ENCODE results near the gene TBCCD1.

TBCCD1 gene

DNA sequence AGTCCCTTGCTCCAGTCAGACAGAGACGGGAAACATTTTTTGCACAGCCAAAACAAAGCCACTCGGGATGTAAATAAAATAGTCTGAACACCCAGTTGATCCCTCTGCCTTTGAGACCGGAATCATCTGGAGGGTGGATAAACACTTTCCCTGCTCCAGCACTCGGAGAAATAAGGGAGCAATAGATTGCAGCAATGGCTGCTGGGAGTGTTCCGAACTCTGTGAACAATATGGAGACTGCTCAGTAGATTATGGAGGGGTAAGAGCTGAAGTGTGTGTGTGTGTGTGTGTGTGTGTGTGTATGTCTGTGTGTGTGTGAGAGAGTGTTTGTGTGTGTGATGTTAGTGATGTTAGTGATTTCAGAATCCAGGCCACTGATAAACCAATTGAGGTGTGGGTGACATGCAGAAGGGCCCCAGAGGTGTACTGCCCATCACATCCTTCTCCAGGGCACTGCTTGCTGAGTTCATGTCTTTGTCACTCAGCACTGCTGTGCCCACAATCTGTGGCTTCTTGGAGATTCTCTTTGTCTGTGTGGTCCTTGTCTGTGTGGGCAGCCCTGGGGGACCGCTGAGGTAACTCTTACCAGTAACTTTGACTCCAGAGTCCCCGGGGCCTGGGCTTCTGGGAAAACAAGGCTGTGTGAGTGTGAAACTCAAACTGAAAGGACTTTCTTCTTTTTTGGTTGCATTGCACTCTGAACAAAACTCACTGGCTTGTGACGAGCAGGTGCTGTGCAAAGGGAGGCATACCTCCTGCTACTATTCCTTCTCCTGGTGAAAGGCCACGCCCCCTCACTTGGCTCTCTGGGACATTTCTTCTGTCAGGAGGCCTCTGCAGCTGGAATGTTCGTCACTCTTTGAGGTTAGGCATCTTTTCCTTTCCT is 45.9 kb downstream of the TBCCD1 start:
- Histone ChIP-seq H3K36me3 (ENCODE audit: control insufficient read depth in 2 of 2, insufficient read depth in 2 of 2, low read length in 2 of 2) (no peaks in the 10 kb centered on the region), H3K27ac (ENCODE audit: low read depth in 2 of 2, low read length in 2 of 2) (no peak overlapping the region), H3K9ac (ENCODE audit: low read depth in 1 of 2, low read length in 2 of 2) (no peak overlapping the region), H3K27me3 (ENCODE audit: control insufficient read depth in 2 of 2, insufficient read depth in 2 of 2, low read length in 2 of 2) (peaks cover 0 to 2% of the 10 kb centered on the region in 2 donors), H3K4me1 (ENCODE audit: control insufficient read depth in 2 of 2, insufficient read depth in 2 of 2, low read length in 2 of 2) (no peaks in the 10 kb centered on the region), H3K9me3 (ENCODE audit: control insufficient read depth in 2 of 2, low read length in 2 of 2) (no peaks in the 10 kb centered on the region), H3K4me3 (ENCODE audit: low read length in 2 of 2) (no peak overlapping the region)

DNA sequence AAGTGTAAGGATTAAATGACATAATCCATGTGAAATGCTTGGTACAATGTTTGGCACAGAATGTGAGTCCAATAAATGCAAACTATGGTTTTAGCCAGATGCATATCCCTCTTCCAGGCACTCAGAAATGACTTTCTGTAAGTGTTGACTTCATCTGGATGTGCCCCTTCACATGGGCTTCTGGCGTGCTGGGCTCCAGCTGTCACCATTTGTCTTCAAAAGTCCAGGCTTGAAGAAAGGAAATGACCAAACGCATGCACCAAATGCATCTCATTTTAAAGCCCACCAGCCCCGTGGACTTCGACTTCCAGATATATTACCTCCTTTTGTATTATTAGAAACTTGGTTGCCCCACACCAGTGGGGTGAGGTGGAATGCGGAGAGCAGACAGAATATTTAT is 46.7 kb downstream of the TBCCD1 start:
- Histone ChIP-seq H3K9me3 (ENCODE audit: control insufficient read depth in 2 of 2, low read length in 2 of 2) (no peaks in the 10 kb centered on the region), H3K27me3 (ENCODE audit: control insufficient read depth in 2 of 2, insufficient read depth in 2 of 2, low read length in 2 of 2) (peaks cover 0 to 2% of the 10 kb centered on the region in 2 donors), H3K27ac (ENCODE audit: low read depth in 2 of 2, low read length in 2 of 2) (no peak overlapping the region), H3K4me1 (ENCODE audit: control insufficient read depth in 2 of 2, insufficient read depth in 2 of 2, low read length in 2 of 2) (no peaks in the 10 kb centered on the region), H3K36me3 (ENCODE audit: control insufficient read depth in 2 of 2, insufficient read depth in 2 of 2, low read length in 2 of 2) (no peaks in the 10 kb centered on the region), H3K9ac (ENCODE audit: low read depth in 1 of 2, low read length in 2 of 2) (no peak overlapping the region), H3K4me3 (ENCODE audit: low read length in 2 of 2) (no peak overlapping the region)

DNA sequence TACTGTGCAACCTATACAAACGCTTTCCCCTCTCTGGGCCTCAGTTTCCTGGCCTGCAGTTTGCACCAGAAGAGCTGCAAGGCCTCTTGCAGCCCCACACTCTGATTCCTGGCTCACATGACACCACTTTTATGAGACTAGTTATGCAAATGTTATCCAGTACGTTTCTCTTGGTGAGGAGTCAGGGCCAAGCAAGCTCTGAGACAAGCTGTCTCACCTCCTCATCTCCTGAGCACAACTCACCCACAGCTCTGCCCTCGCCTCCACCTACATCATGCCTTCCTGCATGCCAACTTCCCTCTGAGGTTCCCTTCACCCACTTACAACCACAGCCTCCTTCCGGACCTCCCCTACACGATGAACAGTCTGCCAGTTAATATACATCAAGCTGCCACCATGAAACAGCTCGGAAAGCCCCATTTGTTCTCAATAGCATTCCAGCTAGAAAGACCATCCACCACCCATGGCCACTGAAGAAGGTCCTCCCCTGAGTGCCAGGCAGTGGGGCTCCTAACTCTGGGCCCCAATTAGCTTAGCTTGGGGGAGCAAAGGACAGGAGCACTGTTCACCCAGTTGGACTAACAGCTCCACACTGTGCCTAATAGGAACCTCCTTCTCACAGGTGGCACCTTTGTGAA is 48.0 kb downstream of the TBCCD1 start:
- Histone ChIP-seq H3K9me3 (ENCODE audit: control insufficient read depth in 2 of 2, low read length in 2 of 2) (no peaks in the 10 kb centered on the region), H3K9ac (ENCODE audit: low read depth in 1 of 2, low read length in 2 of 2) (no peak overlapping the region), H3K36me3 (ENCODE audit: control insufficient read depth in 2 of 2, insufficient read depth in 2 of 2, low read length in 2 of 2) (no peaks in the 10 kb centered on the region), H3K27ac (ENCODE audit: low read depth in 2 of 2, low read length in 2 of 2) (no peak overlapping the region), H3K27me3 (ENCODE audit: control insufficient read depth in 2 of 2, insufficient read depth in 2 of 2, low read length in 2 of 2) (peaks cover 0 to 2% of the 10 kb centered on the region in 2 donors), H3K4me1 (ENCODE audit: control insufficient read depth in 2 of 2, insufficient read depth in 2 of 2, low read length in 2 of 2) (no peaks in the 10 kb centered on the region), H3K4me3 (ENCODE audit: low read length in 2 of 2) (no peak overlapping the region)

DNA sequence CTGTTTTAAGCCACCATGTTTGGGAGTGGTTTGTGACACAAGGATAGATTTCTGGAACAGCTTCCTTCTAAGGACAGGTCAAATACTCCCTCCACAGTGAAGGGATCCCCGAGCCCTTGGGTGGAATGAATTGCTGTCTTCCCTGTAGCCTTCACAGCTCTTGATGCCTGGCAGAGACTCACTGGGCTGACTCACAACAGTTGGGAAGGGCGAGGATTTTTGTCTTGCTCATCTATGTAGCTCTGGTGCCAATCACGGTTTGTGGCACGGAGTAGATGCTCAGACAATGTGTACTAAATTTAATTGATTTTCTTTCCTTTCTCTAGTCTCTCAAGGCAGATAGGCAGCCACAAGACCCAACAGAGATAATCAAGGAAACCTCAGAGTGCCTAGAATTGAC is 49.9 kb downstream of the TBCCD1 start:
- Histone ChIP-seq H3K4me1 (ENCODE audit: control insufficient read depth in 2 of 2, insufficient read depth in 2 of 2, low read length in 2 of 2) (no peaks in the 10 kb centered on the region), H3K9me3 (ENCODE audit: control insufficient read depth in 2 of 2, low read length in 2 of 2) (no peaks in the 10 kb centered on the region), H3K9ac (ENCODE audit: low read depth in 1 of 2, low read length in 2 of 2) (no peak overlapping the region), H3K27ac (ENCODE audit: low read depth in 2 of 2, low read length in 2 of 2) (no peak overlapping the region), H3K4me3 (ENCODE audit: low read length in 2 of 2) (no peak overlapping the region), H3K27me3 (ENCODE audit: control insufficient read depth in 2 of 2, insufficient read depth in 2 of 2, low read length in 2 of 2) (peaks cover 0 to 5% of the 10 kb centered on the region in 2 donors), H3K36me3 (ENCODE audit: control insufficient read depth in 2 of 2, insufficient read depth in 2 of 2, low read length in 2 of 2) (no peaks in the 10 kb centered on the region)

DNA sequence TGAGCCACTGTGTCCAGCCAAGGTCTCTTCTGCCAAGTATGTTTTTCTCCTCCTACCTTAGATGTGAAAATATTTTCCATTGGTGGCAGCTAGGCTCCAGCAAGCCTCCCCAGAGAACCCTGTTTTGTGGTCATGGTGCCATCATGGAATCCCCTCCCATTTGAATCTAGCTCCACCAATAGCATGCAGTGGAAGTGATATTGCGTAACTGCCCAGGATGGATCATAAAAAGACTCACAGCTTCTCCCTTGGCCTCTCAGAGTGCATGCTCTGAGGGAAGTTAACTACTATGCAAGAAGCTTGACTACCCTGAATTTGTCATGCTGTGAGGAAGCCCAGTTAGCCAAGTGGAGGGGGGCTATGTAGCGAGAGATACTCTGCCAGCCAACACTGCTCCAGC is 50.5 kb downstream of the TBCCD1 start:
- H3K36me3 ChIP-seq (ENCODE audit: control insufficient read depth in 2 of 2, insufficient read depth in 2 of 2, low read length in 2 of 2), result no peaks in the 10 kb centered on the region
- no peak overlapping the region for H3K4me3 ChIP-seq (ENCODE audit: low read length in 2 of 2)
- H3K27me3 ChIP-seq (ENCODE audit: control insufficient read depth in 2 of 2, insufficient read depth in 2 of 2, low read length in 2 of 2), result peaks cover 0 to 8% of the 10 kb centered on the region in 2 donors
- H3K4me1 ChIP-seq (ENCODE audit: control insufficient read depth in 2 of 2, insufficient read depth in 2 of 2, low read length in 2 of 2), result no peaks in the 10 kb centered on the region
- H3K9me3 ChIP-seq (ENCODE audit: control insufficient read depth in 2 of 2, low read length in 2 of 2), result no peaks in the 10 kb centered on the region
- no peak overlapping the region for H3K27ac ChIP-seq (ENCODE audit: low read depth in 2 of 2, low read length in 2 of 2)
- no peak overlapping the region for H3K9ac ChIP-seq (ENCODE audit: low read depth in 1 of 2, low read length in 2 of 2)

DNA sequence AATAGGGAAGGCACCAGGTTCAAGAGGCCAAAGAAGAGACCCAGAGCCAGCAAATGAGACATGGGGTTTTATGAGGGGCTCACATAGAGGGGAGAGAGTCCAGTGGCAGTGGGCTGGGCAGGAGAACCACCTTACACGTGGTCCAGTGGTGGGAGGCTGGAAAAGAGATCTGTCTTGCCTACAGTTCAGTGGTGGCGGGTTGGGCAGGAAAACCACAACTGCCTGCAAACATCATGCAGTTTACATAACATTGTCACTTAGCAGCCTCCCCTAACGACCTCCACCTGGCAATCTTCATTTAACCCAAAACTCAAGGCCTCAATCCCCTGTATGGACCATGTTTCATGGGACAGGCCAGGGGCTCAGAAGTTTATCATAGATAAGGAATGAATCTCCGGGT is 52.0 kb downstream of the TBCCD1 start:
- no peak overlapping the region for H3K9ac ChIP-seq (ENCODE audit: low read depth in 1 of 2, low read length in 2 of 2)
- peaks cover 0 to 8% of the 10 kb centered on the region in 2 donors for H3K27me3 ChIP-seq (ENCODE audit: control insufficient read depth in 2 of 2, insufficient read depth in 2 of 2, low read length in 2 of 2)
- no peaks in the 10 kb centered on the region for H3K4me1 ChIP-seq (ENCODE audit: control insufficient read depth in 2 of 2, insufficient read depth in 2 of 2, low read length in 2 of 2)
- no peaks in the 10 kb centered on the region for H3K9me3 ChIP-seq (ENCODE audit: control insufficient read depth in 2 of 2, low read length in 2 of 2)
- no peaks in the 10 kb centered on the region for H3K36me3 ChIP-seq (ENCODE audit: control insufficient read depth in 2 of 2, insufficient read depth in 2 of 2, low read length in 2 of 2)
- no peak overlapping the region for H3K4me3 ChIP-seq (ENCODE audit: low read length in 2 of 2)
- no peak overlapping the region for H3K27ac ChIP-seq (ENCODE audit: low read depth in 2 of 2, low read length in 2 of 2)

DNA sequence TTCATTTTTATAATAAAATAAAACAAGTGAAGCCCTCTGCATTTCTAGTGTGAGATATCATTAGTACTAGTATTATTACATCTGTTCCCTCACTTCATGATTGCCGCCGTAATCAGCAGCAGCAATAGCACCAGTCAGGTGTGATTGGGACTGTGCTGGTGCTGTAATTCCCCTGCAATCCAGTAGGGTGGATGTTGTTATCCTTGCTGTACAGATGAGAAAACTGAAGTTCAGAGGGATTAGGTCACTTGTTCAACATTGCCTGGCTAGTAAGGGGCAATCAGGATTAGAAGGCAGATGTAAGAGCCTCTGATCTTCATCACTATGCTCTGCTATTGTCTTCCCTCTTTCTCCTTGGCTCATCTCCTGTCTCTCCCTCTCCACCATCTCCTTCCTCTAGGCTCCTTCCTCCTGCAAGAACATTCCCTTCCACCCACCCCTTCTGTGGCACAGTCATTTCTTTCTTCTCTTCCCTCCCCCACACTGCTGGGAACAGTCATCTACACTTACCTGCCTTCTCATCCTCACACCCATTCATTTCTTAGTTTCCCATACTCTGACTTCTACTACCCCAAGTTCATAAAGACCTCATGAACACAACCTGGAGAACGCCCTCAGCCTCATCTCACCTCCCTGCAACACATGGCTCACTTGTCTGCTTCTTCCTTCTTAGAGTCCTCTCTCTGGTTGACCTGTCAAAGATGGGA is 52.7 kb downstream of the TBCCD1 start:
- H3K9ac ChIP-seq (ENCODE audit: low read depth in 1 of 2, low read length in 2 of 2), result no peak overlapping the region
- no peaks in the 10 kb centered on the region for H3K9me3 ChIP-seq (ENCODE audit: control insufficient read depth in 2 of 2, low read length in 2 of 2)
- H3K36me3 ChIP-seq (ENCODE audit: control insufficient read depth in 2 of 2, insufficient read depth in 2 of 2, low read length in 2 of 2), result no peaks in the 10 kb centered on the region
- no peak overlapping the region for H3K4me3 ChIP-seq (ENCODE audit: low read length in 2 of 2)
- H3K27me3 ChIP-seq (ENCODE audit: control insufficient read depth in 2 of 2, insufficient read depth in 2 of 2, low read length in 2 of 2), result peaks cover 2 to 8% of the 10 kb centered on the region in 2 donors
- H3K4me1 ChIP-seq (ENCODE audit: control insufficient read depth in 2 of 2, insufficient read depth in 2 of 2, low read length in 2 of 2), result no peaks in the 10 kb centered on the region
- no peak overlapping the region for H3K27ac ChIP-seq (ENCODE audit: low read depth in 2 of 2, low read length in 2 of 2)

DNA sequence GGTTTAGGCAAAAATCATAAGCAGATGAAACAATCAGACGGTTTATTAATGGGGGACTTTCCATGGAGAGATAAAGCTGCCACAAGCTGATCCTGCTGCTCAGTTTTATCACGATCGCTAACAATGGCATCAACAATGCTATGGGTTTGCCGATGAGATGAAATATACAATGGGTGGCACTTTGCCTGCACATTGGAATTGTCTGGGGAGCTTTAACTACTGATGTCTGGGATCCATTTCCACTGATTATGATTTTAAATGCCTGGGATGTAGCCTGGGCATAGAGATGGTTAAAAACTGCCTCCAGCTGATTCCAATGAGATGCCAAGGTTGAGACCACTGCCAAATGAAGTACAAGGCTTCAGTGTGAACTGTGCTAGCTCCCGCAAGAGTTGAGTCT is 53.8 kb downstream of the TBCCD1 start:
- no peak overlapping the region for H3K4me3 ChIP-seq (ENCODE audit: low read length in 2 of 2)
- H3K27me3 ChIP-seq (ENCODE audit: control insufficient read depth in 2 of 2, insufficient read depth in 2 of 2, low read length in 2 of 2), result peaks cover 2 to 8% of the 10 kb centered on the region in 2 donors
- H3K9ac ChIP-seq (ENCODE audit: low read depth in 1 of 2, low read length in 2 of 2), result no peak overlapping the region
- H3K27ac ChIP-seq (ENCODE audit: low read depth in 2 of 2, low read length in 2 of 2), result no peak overlapping the region
- H3K4me1 ChIP-seq (ENCODE audit: control insufficient read depth in 2 of 2, insufficient read depth in 2 of 2, low read length in 2 of 2), result no peaks in the 10 kb centered on the region
- no peaks in the 10 kb centered on the region for H3K9me3 ChIP-seq (ENCODE audit: control insufficient read depth in 2 of 2, low read length in 2 of 2)
- H3K36me3 ChIP-seq (ENCODE audit: control insufficient read depth in 2 of 2, insufficient read depth in 2 of 2, low read length in 2 of 2), result no peaks in the 10 kb centered on the region

DNA sequence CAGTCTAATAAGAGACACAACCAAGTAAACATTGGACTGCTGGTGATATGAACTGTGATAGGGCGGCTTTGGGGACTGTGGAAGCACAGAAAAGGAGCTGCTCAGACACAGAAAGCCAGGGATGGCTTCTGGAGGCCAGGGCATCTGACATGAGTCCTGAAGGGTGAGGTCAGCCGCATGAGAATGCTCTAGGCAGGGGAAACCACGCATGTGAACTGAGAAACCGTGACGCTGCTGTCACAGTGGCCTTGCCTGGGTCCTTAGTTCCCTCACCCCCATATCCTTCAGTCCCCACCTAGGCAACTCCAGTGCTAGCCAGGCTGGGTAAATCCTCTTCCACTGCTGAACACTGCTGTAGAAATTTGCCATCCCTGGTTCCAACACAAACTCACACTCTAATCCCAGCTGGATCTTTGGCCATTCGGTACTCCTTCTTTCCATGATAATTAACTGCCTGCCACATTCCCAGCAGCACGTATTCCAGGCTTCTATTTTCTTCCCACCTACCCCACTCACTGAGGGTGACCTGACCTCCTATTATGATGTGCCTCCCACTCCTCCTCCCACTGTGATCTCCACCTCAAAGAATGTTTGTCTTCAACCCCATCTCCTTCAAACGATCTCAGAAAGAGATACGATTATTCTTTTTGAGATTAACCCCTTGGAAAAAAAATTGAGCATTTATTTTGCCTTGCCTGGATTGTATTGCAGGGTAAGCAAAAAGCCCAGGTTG is 54.4 kb downstream of the TBCCD1 start:
- no peak overlapping the region for H3K27ac ChIP-seq (ENCODE audit: low read depth in 2 of 2, low read length in 2 of 2)
- no peak overlapping the region for H3K9ac ChIP-seq (ENCODE audit: low read depth in 1 of 2, low read length in 2 of 2)
- peaks cover 2 to 8% of the 10 kb centered on the region in 2 donors for H3K27me3 ChIP-seq (ENCODE audit: control insufficient read depth in 2 of 2, insufficient read depth in 2 of 2, low read length in 2 of 2)
- no peaks in the 10 kb centered on the region for H3K4me1 ChIP-seq (ENCODE audit: control insufficient read depth in 2 of 2, insufficient read depth in 2 of 2, low read length in 2 of 2)
- H3K9me3 ChIP-seq (ENCODE audit: control insufficient read depth in 2 of 2, low read length in 2 of 2), result no peaks in the 10 kb centered on the region
- no peak overlapping the region for H3K4me3 ChIP-seq (ENCODE audit: low read length in 2 of 2)
- H3K36me3 ChIP-seq (ENCODE audit: control insufficient read depth in 2 of 2, insufficient read depth in 2 of 2, low read length in 2 of 2), result no peaks in the 10 kb centered on the region

Measured in mucosa of rectum (tissue), 2 donors.